GM21825 (cell line): Measurements from ENCODE around the gene SCAI.

ENCODE experiments used
- ATAC-seq: cut with Tn5 transposase; IDR thresholded peaks from one replicate; pipeline ENCODE4 v1.9.1; 2021; ENCODE audit warnings: mild to moderate bottlenecking, moderate library complexity; ENCODE audit not compliant: unreplicated experiment

Gene SCAI

GRCh38 chr9:124897570-124898460 lies 245.5 kb downstream of the SCAI start:
- no peak for ATAC-seq

- ATAC-seq: no peak
Measured at GRCh38 chr9:124894741-124895170, 248.6 kb downstream of the SCAI start.

GRCh38 chr9:124894035-124894740 lies 249.1 kb downstream of the SCAI start:
- no peak for ATAC-seq
